Measurements from ENCODE around the gene ST6GALNAC2. TPM values are rescaled to one million over a fixed set of nuclear protein-coding genes. Genes with fewer than 3 reads are reported as not detected.
"Not testable (repeated sequence)": the region's sequence is repeated elsewhere in the genome, so short reads cannot be mapped to it uniquely, and the experiment has no call there.

ST6GALNAC2 gene
- total RNA-seq, 4 donors from 2014 or later: 5.4 to 27.1 (median 10.6) TPM

DNA sequence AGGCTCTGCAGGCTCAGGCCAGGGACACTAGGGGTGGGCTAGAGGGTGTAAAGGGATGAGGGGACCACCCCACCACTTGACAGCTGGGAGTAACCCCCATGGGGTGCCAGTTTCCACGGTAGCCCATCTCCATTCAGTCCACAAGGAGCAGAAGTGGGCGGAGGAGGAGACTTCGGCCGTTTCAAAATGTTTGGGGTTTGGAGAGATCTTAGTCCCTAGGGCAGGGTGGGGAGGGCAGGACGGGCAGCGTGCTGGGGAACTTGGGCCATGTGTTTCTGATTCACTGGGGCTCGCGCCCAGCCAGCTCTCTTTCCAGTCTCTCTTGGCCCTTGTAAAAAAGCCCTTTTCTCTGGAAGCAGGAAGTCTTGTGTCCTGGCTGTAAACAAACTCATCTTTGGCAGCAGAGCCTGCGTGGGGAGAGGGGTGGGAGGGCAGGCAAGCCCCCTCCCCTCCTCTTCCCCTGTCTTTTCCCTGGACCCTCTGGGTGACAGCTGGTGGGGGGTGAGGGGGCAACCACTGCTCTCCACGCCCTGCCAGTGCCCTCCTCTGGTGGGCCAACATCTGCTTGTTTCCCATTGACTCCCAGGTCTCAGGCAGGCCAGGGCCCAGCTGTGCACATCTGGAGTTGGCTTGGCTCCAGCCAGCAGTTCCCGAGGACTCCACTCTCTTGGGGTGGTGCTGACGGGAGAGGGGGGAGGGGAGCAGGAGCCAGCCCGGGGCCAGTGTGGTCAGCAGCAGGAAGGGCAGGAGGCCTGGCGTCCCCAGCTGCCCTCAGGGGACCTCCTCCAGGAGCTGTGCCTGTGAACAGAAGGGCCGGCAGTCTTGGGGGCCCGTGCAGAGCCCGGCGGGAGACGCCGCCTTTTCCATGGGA, 56.2 kb downstream of the ST6GALNAC2 start:
- Histone ChIP-seq H3K36me3 (no peaks in the 10 kb centered on the region), H3K27me3 (peaks cover 23% of the 10 kb centered on the region), H3K4me3 (peak overlapping the region in 1 of 2 donors; percentile 12), H3K4me1 (peaks cover 0 to 65% (median 51%) of the 10 kb centered on the region in 3 donors), H3K9me3 (no peaks in the 10 kb centered on the region), H3K27ac (peak overlapping the region; percentile 1 to 94 (median 86))
- no peak for TF ChIP-seq POLR2A (IDR thresholded peaks at IDR 0.05)
- peak; percentile 62 for TF ChIP-seq POLR2AphosphoS5 (IDR thresholded peaks at IDR 0.05)
- TF ChIP-seq, protein P1, sequence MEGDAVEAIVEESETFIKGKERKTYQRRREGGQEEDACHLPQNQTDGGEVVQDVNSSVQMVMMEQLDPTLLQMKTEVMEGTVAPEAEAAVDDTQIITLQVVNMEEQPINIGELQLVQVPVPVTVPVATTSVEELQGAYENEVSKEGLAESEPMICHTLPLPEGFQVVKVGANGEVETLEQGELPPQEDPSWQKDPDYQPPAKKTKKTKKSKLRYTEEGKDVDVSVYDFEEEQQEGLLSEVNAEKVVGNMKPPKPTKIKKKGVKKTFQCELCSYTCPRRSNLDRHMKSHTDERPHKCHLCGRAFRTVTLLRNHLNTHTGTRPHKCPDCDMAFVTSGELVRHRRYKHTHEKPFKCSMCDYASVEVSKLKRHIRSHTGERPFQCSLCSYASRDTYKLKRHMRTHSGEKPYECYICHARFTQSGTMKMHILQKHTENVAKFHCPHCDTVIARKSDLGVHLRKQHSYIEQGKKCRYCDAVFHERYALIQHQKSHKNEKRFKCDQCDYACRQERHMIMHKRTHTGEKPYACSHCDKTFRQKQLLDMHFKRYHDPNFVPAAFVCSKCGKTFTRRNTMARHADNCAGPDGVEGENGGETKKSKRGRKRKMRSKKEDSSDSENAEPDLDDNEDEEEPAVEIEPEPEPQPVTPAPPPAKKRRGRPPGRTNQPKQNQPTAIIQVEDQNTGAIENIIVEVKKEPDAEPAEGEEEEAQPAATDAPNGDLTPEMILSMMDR (IDR thresholded peaks at IDR 0.05): no peak
- peak; percentile 81 for ATAC-seq
- WGBS, 2 donors (ENCODE audit: low coverage in 1 of 2): 30% methylated on average over 8 of the region's 20 CpGs; no CpG with 5 or more reads in 1 of the 2 donors

DNA sequence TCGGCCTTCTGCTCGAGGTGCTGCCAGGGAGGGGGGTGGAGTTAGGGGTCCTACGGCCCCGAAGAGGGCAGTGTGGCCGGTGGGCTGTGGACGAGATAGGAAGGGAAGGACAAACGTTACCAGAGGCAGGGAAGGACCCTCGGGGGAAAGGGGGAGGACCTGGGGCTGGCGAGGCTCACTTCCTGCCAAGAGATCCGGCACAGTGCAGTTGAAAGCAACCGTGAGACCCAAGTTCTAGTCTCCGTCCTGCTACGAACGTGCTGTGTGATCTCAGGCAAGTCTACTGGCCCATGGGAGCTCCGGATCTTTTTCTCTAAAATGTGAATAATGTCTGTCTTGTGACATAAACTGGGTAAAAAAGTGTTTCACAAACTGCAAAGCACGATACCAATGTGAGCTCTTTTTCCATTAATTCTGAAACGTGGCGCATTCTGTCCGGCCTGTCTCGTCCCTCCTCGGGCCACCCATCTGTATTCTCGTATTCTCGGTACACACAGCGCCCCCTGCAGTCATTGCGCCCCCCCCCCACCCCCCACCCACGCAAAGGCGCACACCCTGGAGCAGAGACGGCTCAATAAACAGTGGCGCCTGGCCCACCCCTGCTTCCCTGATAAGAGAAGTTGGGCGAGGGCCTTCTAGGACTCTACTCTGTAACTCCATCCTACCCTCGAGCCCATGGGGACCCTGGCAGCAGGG, 57.0 kb downstream of the ST6GALNAC2 start:
- H3K4me3 ChIP-seq: peak overlapping the region in 1 of 2 donors; percentile 13
- 67 to 80% methylated on average over 2 to 4 of the region's 31 CpGs for WGBS, 2 donors (ENCODE audit: low coverage in 1 of 2)
- ATAC-seq: peak; percentile 5
- peak overlapping the region; percentile 57 to 94 (median 86) for H3K27ac ChIP-seq
- TF ChIP-seq POLR2A (IDR thresholded peaks at IDR 0.05) (no peak), EP300 (IDR thresholded peaks at IDR 0.05) (no peak), POLR2AphosphoS5 (IDR thresholded peaks at IDR 0.05) (no peak)
- TF ChIP-seq, protein P1 (IDR thresholded peaks at IDR 0.05): peak in 1 of 4 experiments; percentile 21
- no peaks in the 10 kb centered on the region for H3K9me3 ChIP-seq
- H3K36me3 ChIP-seq: no peaks in the 10 kb centered on the region
- peaks cover 20% of the 10 kb centered on the region for H3K27me3 ChIP-seq
- peaks cover 0 to 67% (median 51%) of the 10 kb centered on the region in 3 donors for H3K4me1 ChIP-seq

DNA sequence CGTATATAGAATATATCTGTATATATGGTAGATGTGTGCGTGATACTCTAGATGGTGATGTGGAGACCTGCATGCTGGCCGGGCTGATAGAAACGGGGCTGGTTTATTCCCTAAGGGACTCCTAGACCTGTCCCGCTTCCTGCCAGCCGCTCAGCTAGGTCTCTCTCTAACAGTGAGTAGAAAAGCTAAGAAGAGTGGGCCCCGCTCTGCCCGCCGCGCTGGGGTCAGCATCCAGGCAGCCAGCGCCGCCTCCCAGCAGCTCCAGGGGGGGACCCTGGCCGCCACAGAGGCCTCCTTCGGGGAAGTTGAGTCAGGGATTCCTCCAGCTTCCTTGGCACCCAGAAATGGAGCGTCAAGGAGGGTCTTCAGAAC, 57.5 kb downstream of the ST6GALNAC2 start:
- Histone ChIP-seq H3K27ac (peak overlapping the region; percentile 57 to 94 (median 86)), H3K4me3 (peak overlapping the region in 1 of 2 donors; percentile 13), H3K9me3 (no peaks in the 10 kb centered on the region), H3K36me3 (no peaks in the 10 kb centered on the region), H3K27me3 (peaks cover 20% of the 10 kb centered on the region), H3K4me1 (peaks cover 0 to 71% (median 53%) of the 10 kb centered on the region in 3 donors)
- TF ChIP-seq POLR2AphosphoS5 (IDR thresholded peaks at IDR 0.05): no peak
- TF ChIP-seq, protein P1 (IDR thresholded peaks at IDR 0.05): no peak
- no peak for TF ChIP-seq POLR2A (IDR thresholded peaks at IDR 0.05)
- TF ChIP-seq EP300 (IDR thresholded peaks at IDR 0.05): no peak
- ATAC-seq: no peak
- 76 to 86% methylated on average over 6 to 12 of the region's 15 CpGs for WGBS, 2 donors (ENCODE audit: low coverage in 1 of 2)

DNA sequence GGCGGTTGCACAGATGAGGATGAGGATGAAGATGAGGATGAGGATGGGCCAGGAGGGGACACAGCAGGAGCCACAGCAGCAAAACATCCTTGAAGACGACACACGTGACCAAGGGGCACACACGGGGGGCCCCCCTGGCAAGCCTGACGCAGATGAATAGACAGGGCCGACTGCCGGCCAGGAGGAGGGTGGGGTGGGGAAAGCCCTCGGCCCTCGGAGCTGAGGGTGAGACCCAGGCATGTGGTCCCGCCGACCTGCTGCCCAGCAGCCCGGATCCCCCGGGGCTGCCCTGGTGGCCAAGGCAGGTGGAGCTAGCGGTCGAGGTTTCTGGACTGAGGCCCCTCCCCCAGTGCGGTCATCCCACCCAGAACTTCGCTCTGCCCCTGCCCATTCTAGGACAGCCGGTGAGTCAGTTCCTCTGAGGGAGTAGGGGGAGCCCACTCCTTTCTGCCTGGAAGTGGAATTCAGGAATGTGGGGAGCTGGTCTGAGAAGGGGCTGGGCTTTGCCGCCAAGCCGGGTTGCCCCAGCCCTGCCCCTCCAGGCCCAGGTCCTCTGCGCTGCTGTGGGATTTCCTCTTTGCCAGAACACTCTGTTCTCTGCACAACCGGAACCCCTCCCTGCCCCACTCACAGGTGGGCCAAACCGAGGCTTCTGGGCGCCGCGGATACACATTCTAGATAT, 58.1 kb downstream of the ST6GALNAC2 start:
- WGBS, 2 donors (ENCODE audit: low coverage in 1 of 2): 34 to 41% methylated on average over 4 to 5 of the region's 26 CpGs
- ATAC-seq: peak; percentile 56
- TF ChIP-seq POLR2AphosphoS5 (IDR thresholded peaks at IDR 0.05) (peak; percentile 55), POLR2A (IDR thresholded peaks at IDR 0.05) (no peak)
- TF ChIP-seq, protein P1 (IDR thresholded peaks at IDR 0.05): peak in 3 of 4 experiments; percentile 22 to 29 (median 23)
- H3K4me1 ChIP-seq: peaks cover 0 to 76% (median 56%) of the 10 kb centered on the region in 3 donors
- H3K27ac ChIP-seq: peak overlapping the region in 3 of 4 donors; percentile 84 to 94 (median 87)
- no peaks in the 10 kb centered on the region for H3K9me3 ChIP-seq
- H3K36me3 ChIP-seq: no peaks in the 10 kb centered on the region
- H3K4me3 ChIP-seq: peak overlapping the region in 1 of 2 donors; percentile 13
- H3K27me3 ChIP-seq: peaks cover 20% of the 10 kb centered on the region

DNA sequence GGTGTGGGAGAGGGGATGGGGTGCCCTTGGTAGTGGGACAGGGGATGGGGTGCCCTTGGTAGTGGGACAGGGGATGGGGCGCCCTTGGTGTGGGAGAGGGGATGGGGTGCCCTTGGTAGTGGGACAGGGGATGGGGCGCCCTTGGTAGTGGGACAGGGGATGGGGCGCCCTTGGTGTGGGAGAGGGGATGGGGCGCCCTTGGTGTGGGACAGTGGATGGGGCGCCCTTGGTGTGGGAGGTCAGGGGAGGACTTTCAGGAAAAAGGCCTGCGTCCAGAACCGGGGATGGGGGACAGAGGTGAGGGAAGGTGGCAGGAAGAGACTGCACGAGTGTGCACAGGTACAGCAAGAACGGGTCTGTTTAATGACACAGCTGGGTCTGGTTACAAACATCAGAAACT, 58.6 kb downstream of the ST6GALNAC2 start:
- not testable (repeated sequence) for H3K36me3 ChIP-seq, H3K9me3 ChIP-seq, ATAC-seq
- H3K4me3 ChIP-seq: peak overlapping the region in 1 of 2 donors; percentile 13
- peak overlapping the region in 3 of 4 donors; percentile 84 to 94 (median 87) for H3K27ac ChIP-seq
- peaks cover 21% of the 10 kb centered on the region for H3K27me3 ChIP-seq
- H3K4me1 ChIP-seq: peaks cover 0 to 74% (median 56%) of the 10 kb centered on the region in 3 donors
- WGBS, 2 donors (ENCODE audit: low coverage in 1 of 2): 37 to 65% methylated on average over 4 to 6 of the region's 9 CpGs

DNA sequence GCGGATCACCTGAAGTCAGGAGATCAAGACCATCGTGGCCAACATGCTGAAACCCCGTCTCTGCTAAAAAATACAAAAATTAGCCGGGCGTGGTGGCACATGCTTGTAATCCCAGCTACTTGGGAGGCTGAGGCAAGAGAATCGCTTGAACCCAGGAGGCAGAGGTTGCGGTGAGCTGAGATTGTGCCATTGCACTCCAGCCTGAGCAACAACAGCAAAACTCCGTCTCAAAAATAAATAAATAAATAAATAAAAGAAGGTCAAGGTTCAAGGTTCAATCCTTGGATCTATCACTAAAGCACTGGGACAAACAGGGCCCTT, 60.2 kb downstream of the ST6GALNAC2 start:
- WGBS, 2 donors (ENCODE audit: low coverage in 1 of 2): 84 to 94% methylated on average over 2 to 3 of the region's 8 CpGs
- not testable (repeated sequence) for ATAC-seq

More for the DNA sequence above, 60.2 kb downstream of the ST6GALNAC2 start:
- H3K9me3 ChIP-seq, H3K4me3 ChIP-seq, H3K36me3 ChIP-seq: not testable (repeated sequence)
- Histone ChIP-seq H3K27me3 (peaks cover 36% of the 10 kb centered on the region), H3K4me1 (peaks cover 0 to 58% (median 43%) of the 10 kb centered on the region in 3 donors), H3K27ac (peak overlapping the region in 1 of 4 donors; percentile 62)
